ENCODE measurements around the gene MBL2.

DNA sequence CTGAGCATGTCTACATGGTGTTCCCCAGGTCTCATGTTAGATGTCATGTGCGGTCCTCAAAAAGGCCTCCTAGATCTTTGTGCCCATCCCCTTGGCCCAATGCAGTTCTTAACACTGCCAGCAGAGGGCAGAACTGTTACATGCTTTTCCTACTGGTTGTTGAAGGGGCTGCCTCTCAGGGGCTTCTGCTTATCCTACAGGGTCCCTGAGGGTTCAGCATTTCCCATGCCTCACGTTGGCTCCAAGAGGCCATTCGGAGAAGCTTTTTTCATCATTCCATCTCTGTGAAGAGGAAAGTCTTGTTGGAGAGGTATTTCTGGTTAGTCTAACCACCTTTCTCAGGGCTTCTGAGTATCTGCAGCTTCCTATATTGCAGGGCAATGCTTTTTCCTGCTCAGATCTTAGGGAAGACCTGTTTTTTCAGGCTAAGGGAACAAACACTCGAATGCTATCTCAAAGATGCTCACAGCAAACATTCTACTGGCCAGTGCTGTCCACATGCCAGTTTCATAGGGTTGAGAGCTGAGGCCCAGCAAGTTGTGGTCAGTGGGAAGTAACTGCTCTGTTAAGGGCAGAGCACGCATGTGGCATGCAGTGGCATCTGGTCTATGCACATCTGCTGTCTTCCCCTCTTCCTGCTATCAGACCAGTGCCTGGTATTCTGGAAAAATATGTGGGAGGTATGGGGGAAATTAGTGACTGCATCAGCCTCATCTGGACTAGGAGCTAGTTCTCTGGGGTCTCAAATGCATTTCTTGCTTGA, 31.5 kb downstream of the MBL2 start:
- TF ChIP-seq TOX (CRISPR knock-in tag; IDR thresholded peaks at IDR 0.05; ENCODE audit: borderline replicate concordance) (no peak), ZFP3 (CRISPR knock-in tag; IDR thresholded peaks at IDR 0.05) (no peak), GLIS3 (CRISPR knock-in tag; IDR thresholded peaks at IDR 0.05) (no peak), POU6F1 (CRISPR knock-in tag; IDR thresholded peaks at IDR 0.05; ENCODE audit: borderline replicate concordance, low read depth) (no peak), ZNF8 (CRISPR knock-in tag; IDR thresholded peaks at IDR 0.05) (no peak), TCF4 (CRISPR knock-in tag; IDR thresholded peaks at IDR 0.05; ENCODE audit: borderline replicate concordance) (no peak), ZFP30 (CRISPR knock-in tag; IDR thresholded peaks at IDR 0.05) (no peak)
- TF ChIP-seq, protein P1, sequence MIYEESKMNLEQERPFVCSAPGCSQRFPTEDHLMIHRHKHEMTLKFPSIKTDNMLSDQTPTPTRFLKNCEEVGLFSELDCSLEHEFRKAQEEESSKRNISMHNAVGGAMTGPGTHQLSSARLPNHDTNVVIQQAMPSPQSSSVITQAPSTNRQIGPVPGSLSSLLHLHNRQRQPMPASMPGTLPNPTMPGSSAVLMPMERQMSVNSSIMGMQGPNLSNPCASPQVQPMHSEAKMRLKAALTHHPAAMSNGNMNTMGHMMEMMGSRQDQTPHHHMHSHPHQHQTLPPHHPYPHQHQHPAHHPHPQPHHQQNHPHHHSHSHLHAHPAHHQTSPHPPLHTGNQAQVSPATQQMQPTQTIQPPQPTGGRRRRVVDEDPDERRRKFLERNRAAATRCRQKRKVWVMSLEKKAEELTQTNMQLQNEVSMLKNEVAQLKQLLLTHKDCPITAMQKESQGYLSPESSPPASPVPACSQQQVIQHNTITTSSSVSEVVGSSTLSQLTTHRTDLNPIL (CRISPR knock-in tag; IDR thresholded peaks at IDR 0.05; ENCODE audit: low read depth), result no peak

Measured in SK-N-SH treated with all-trans-retinoic acid at 6 μM for 48 hours (cell line).